HEK293 (cell line): ENCODE measurements around the gene NFIX.

ENCODE experiments used
- KLF9 ChIP-seq: fragments of 450-650 bp; formaldehyde crosslinking; IDR thresholded peaks from 2 replicates; pipeline ENCODE4 v1.5.1; 2016; ENCODE audit warnings: missing biosample characterization, missing genetic modification characterization, low read depth
- SETDB1 ChIP-seq: IDR thresholded peaks from one replicate; pipeline ENCODE4 v1.6.1; 2017; ENCODE audit warnings: mild to moderate bottlenecking, low read length, moderate library complexity, mixed read lengths; ENCODE audit not compliant: insufficient read length
- ZEB2 ChIP-seq: fragments of 450-650 bp; formaldehyde crosslinking; IDR thresholded peaks from 2 replicates; pipeline ENCODE4 v1.5.1; 2016; ENCODE audit warnings: missing biosample characterization, missing genetic modification characterization
- ZNF157 ChIP-seq: fragments of 450-650 bp; formaldehyde crosslinking; IDR thresholded peaks from 2 replicates; pipeline ENCODE4 v1.5.1; 2016; ENCODE audit warnings: missing biosample characterization, missing genetic modification characterization
- ZNF16 ChIP-seq: fragments of 450-650 bp; formaldehyde crosslinking; IDR thresholded peaks from 2 replicates; pipeline ENCODE4 v1.5.1; 2016; ENCODE audit warnings: low read depth, missing biosample characterization, missing genetic modification characterization
- ZNF174 ChIP-seq: fragments of 450-650 bp; formaldehyde crosslinking; IDR thresholded peaks from 2 replicates; pipeline ENCODE4 v1.5.0; 2017; ENCODE audit warnings: missing biosample characterization, mild to moderate bottlenecking, missing genetic modification characterization
- ZNF184 ChIP-seq: fragments of 450-650 bp; IDR thresholded peaks from 2 replicates; pipeline ENCODE4 v1.5.1; 2018; ENCODE audit warnings: missing biosample characterization, mild to moderate bottlenecking, missing genetic modification characterization
- ZNF19 ChIP-seq: fragments of 450-650 bp; formaldehyde crosslinking; IDR thresholded peaks from 2 replicates; pipeline ENCODE4; 2016; ENCODE audit warnings: missing biosample characterization, missing genetic modification characterization, low read depth
- ZNF223 ChIP-seq: fragments of 450-650 bp; formaldehyde crosslinking; IDR thresholded peaks from 2 replicates; pipeline ENCODE4 v1.5.1; 2016; ENCODE audit warnings: missing biosample characterization, missing genetic modification characterization
- ZNF274 ChIP-seq, 2 experiments: fragments of 200-500 bp in 1 of 2; fragments of 450-650 bp in 1 of 2; sonication (Bioruptor generic) in 1 of 2; formaldehyde crosslinking in 1 of 2; IDR thresholded peaks; 2 replicates each; pipeline versions ENCODE4 v1.5.1 to v1.6.1; 2014 to 2016; ENCODE audit warnings: borderline replicate concordance in 1 of 2, inconsistent platforms in 1 of 2, low read length in 1 of 2, missing biosample characterization in 1 of 2, missing genetic modification characterization in 1 of 2
- ZNF37A ChIP-seq: fragments of 450-650 bp; IDR thresholded peaks from 2 replicates; pipeline ENCODE4 v1.5.1; 2018; ENCODE audit warnings: missing biosample characterization, missing genetic modification characterization
- ZNF501 ChIP-seq: fragments of 450-650 bp; formaldehyde crosslinking; IDR thresholded peaks from 2 replicates; pipeline ENCODE4 v1.5.1; 2016; ENCODE audit warnings: missing biosample characterization, missing genetic modification characterization
- ZNF530 ChIP-seq: fragments of 450-650 bp; formaldehyde crosslinking; IDR thresholded peaks from 2 replicates; pipeline ENCODE4 v1.5.1; 2016; ENCODE audit warnings: low read depth, missing biosample characterization, missing genetic modification characterization
- ZNF548 ChIP-seq: fragments of 450-650 bp; formaldehyde crosslinking; IDR thresholded peaks from 2 replicates; pipeline ENCODE4 v1.5.1; 2016; ENCODE audit warnings: missing biosample characterization, missing genetic modification characterization
- ZNF623 ChIP-seq: fragments of 450-650 bp; formaldehyde crosslinking; IDR thresholded peaks from 2 replicates; pipeline ENCODE4 v1.5.1; 2016; ENCODE audit warnings: missing biosample characterization, missing genetic modification characterization
- ZNF626 ChIP-seq: fragments of 450-650 bp; sonication (Bioruptor Pico); formaldehyde crosslinking; IDR thresholded peaks from 2 replicates; pipeline ENCODE4 v1.5.1; 2018; ENCODE audit warnings: missing biosample characterization, missing genetic modification characterization, inconsistent platforms
- ZNF837 ChIP-seq: fragments of 450-650 bp; formaldehyde crosslinking; IDR thresholded peaks from 2 replicates; pipeline ENCODE4 v1.5.1; 2016; ENCODE audit warnings: missing biosample characterization, missing genetic modification characterization
- ZSCAN23 ChIP-seq: fragments of 450-650 bp; formaldehyde crosslinking; IDR thresholded peaks from 2 replicates; pipeline ENCODE4 v1.5.1; 2016; ENCODE audit warnings: missing biosample characterization, missing genetic modification characterization
- TF ChIP-seq, protein P1 (sequence below): fragments of 450-650 bp; formaldehyde crosslinking; IDR thresholded peaks from 2 replicates; pipeline ENCODE4 v1.5.1; 2016; ENCODE audit warnings: missing biosample characterization, missing genetic modification characterization, borderline replicate concordance
- TF ChIP-seq, protein P2 (sequence below): fragments of 450-650 bp; formaldehyde crosslinking; IDR thresholded peaks from 2 replicates; pipeline ENCODE4 v1.5.0; 2017; ENCODE audit warnings: missing biosample characterization, missing genetic modification characterization, borderline replicate concordance
- TF ChIP-seq, protein P3 (sequence below): fragments of 450-650 bp; formaldehyde crosslinking; IDR thresholded peaks from 2 replicates; pipeline ENCODE4 v1.5.1; 2016; ENCODE audit warnings: missing biosample characterization, missing genetic modification characterization
- TF ChIP-seq, protein P4 (sequence below): fragments of 450-650 bp; formaldehyde crosslinking; IDR thresholded peaks from 2 replicates; pipeline ENCODE4 v1.5.1; 2016; ENCODE audit warnings: missing biosample characterization, missing genetic modification characterization
- TF ChIP-seq, protein P5 (sequence below): fragments of 450-650 bp; formaldehyde crosslinking; IDR thresholded peaks from 2 replicates; pipeline ENCODE4 v1.5.1; 2016; ENCODE audit warnings: missing biosample characterization, missing genetic modification characterization, low read depth
- TF ChIP-seq, protein P6 (sequence below): fragments of 450-650 bp; IDR thresholded peaks from 2 replicates; pipeline ENCODE4 v1.5.1; 2018; ENCODE audit warnings: missing biosample characterization, mild to moderate bottlenecking, missing genetic modification characterization
- TF ChIP-seq, protein P7 (sequence below): fragments of 450-650 bp; formaldehyde crosslinking; IDR thresholded peaks from 2 replicates; pipeline ENCODE4 v1.5.1; 2017; ENCODE audit warnings: missing biosample characterization, missing genetic modification characterization

NFIX gene

DNA sequence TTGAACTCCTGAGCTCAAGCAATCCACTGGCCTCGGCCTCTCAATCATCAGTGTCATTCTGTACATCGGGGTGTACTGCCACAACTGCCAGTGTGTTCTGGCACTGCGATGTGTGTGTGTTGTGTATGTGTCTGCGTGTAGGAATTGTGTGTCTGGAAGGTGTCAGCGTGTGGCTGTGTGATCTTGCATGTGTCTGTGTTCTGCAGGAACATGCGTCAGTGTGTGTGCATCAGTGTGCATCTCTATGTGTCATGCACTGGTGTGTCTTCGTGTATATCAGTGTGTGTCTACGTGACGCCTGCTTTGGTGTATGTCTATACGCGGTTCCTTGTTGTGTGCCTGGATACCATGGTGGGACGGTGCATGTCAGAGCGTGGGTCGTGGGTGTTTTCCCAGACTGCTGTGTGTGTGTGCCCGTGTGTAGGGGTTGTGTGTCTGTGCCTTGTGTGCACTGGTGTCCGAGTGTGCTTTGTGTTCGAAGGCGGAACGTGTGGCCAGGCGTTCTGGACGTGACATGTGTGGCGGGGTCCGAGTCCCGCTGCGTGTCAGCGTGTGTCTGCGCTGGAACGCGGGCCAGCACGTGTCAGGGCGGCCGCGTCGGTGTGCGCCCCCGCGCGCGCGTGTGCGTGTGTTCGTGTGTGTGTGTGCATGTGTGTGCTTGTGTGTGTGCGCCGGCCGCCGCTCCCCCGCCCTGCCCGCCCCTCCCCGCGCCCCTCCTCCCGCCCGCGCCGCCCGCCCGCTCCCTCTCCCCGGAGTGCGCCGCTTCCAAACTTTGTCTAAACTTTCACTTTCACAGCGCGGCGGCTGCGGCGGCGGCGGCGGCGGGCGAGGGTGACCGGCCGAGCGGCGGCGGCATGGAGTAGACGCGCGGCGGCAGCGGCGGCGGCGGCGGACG lies at the start of gene NFIX (continued):
- TF ChIP-seq, protein P1, sequence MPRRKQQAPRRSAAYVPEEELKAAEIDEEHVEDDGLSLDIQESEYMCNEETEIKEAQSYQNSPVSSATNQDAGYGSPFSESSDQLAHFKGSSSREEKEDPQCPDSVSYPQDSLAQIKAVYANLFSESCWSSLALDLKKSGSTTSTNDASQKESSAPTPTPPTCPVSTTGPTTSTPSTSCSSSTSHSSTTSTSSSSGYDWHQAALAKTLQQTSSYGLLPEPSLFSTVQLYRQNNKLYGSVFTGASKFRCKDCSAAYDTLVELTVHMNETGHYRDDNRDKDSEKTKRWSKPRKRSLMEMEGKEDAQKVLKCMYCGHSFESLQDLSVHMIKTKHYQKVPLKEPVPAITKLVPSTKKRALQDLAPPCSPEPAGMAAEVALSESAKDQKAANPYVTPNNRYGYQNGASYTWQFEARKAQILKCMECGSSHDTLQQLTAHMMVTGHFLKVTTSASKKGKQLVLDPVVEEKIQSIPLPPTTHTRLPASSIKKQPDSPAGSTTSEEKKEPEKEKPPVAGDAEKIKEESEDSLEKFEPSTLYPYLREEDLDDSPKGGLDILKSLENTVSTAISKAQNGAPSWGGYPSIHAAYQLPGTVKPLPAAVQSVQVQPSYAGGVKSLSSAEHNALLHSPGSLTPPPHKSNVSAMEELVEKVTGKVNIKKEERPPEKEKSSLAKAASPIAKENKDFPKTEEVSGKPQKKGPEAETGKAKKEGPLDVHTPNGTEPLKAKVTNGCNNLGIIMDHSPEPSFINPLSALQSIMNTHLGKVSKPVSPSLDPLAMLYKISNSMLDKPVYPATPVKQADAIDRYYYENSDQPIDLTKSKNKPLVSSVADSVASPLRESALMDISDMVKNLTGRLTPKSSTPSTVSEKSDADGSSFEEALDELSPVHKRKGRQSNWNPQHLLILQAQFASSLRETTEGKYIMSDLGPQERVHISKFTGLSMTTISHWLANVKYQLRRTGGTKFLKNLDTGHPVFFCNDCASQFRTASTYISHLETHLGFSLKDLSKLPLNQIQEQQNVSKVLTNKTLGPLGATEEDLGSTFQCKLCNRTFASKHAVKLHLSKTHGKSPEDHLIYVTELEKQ (tag by site-specific recombination) = no peak
- TF ChIP-seq ZSCAN23 (tag by site-specific recombination) (no peak), ZNF548 (tag by site-specific recombination) (no peak), ZNF19 (tag by site-specific recombination) (no peak), ZNF623 (tag by site-specific recombination) (no peak), ZNF157 (no peak), ZNF184 (tag by site-specific recombination) (no peak), ZNF837 (tag by site-specific recombination) (no peak), KLF9 (tag by site-specific recombination) (peak; percentile 79), ZNF37A (no peak), ZNF501 (tag by site-specific recombination) (0 out of 2 replicates have a peak, but pooled peaks have one; percentile 44), ZNF530 (tag by site-specific recombination) (no peak), ZNF223 (tag by site-specific recombination) (no peak), ZNF16 (tag by site-specific recombination) (no peak), ZEB2 (tag by site-specific recombination) (peak; percentile 69; the same call in 1 of the 2 replicates), ZNF174 (tag by site-specific recombination) (no peak), ZNF626 (tag by site-specific recombination) (no peak), ZNF274 (IDR thresholded peaks at IDR 0.05; ENCODE audit: low read length) (no peak), ZNF274 (tag by site-specific recombination; IDR thresholded peaks at IDR 0.05; ENCODE audit: borderline replicate concordance) (no peak), SETDB1 (no peak)
- TF ChIP-seq, protein P2, sequence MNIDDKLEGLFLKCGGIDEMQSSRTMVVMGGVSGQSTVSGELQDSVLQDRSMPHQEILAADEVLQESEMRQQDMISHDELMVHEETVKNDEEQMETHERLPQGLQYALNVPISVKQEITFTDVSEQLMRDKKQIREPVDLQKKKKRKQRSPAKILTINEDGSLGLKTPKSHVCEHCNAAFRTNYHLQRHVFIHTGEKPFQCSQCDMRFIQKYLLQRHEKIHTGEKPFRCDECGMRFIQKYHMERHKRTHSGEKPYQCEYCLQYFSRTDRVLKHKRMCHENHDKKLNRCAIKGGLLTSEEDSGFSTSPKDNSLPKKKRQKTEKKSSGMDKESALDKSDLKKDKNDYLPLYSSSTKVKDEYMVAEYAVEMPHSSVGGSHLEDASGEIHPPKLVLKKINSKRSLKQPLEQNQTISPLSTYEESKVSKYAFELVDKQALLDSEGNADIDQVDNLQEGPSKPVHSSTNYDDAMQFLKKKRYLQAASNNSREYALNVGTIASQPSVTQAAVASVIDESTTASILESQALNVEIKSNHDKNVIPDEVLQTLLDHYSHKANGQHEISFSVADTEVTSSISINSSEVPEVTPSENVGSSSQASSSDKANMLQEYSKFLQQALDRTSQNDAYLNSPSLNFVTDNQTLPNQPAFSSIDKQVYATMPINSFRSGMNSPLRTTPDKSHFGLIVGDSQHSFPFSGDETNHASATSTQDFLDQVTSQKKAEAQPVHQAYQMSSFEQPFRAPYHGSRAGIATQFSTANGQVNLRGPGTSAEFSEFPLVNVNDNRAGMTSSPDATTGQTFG (tag by site-specific recombination) = no peak; the same call in 1 of the 2 replicates
- TF ChIP-seq, protein P3, sequence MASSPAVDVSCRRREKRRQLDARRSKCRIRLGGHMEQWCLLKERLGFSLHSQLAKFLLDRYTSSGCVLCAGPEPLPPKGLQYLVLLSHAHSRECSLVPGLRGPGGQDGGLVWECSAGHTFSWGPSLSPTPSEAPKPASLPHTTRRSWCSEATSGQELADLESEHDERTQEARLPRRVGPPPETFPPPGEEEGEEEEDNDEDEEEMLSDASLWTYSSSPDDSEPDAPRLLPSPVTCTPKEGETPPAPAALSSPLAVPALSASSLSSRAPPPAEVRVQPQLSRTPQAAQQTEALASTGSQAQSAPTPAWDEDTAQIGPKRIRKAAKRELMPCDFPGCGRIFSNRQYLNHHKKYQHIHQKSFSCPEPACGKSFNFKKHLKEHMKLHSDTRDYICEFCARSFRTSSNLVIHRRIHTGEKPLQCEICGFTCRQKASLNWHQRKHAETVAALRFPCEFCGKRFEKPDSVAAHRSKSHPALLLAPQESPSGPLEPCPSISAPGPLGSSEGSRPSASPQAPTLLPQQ (tag by site-specific recombination) = peak; percentile 66
- TF ChIP-seq, protein P4, sequence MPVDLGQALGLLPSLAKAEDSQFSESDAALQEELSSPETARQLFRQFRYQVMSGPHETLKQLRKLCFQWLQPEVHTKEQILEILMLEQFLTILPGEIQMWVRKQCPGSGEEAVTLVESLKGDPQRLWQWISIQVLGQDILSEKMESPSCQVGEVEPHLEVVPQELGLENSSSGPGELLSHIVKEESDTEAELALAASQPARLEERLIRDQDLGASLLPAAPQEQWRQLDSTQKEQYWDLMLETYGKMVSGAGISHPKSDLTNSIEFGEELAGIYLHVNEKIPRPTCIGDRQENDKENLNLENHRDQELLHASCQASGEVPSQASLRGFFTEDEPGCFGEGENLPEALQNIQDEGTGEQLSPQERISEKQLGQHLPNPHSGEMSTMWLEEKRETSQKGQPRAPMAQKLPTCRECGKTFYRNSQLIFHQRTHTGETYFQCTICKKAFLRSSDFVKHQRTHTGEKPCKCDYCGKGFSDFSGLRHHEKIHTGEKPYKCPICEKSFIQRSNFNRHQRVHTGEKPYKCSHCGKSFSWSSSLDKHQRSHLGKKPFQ (tag by site-specific recombination) = peak; percentile 93
- TF ChIP-seq, protein P5, sequence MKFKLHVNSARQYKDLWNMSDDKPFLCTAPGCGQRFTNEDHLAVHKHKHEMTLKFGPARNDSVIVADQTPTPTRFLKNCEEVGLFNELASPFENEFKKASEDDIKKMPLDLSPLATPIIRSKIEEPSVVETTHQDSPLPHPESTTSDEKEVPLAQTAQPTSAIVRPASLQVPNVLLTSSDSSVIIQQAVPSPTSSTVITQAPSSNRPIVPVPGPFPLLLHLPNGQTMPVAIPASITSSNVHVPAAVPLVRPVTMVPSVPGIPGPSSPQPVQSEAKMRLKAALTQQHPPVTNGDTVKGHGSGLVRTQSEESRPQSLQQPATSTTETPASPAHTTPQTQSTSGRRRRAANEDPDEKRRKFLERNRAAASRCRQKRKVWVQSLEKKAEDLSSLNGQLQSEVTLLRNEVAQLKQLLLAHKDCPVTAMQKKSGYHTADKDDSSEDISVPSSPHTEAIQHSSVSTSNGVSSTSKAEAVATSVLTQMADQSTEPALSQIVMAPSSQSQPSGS (tag by site-specific recombination) = no peak
- TF ChIP-seq, protein P6, sequence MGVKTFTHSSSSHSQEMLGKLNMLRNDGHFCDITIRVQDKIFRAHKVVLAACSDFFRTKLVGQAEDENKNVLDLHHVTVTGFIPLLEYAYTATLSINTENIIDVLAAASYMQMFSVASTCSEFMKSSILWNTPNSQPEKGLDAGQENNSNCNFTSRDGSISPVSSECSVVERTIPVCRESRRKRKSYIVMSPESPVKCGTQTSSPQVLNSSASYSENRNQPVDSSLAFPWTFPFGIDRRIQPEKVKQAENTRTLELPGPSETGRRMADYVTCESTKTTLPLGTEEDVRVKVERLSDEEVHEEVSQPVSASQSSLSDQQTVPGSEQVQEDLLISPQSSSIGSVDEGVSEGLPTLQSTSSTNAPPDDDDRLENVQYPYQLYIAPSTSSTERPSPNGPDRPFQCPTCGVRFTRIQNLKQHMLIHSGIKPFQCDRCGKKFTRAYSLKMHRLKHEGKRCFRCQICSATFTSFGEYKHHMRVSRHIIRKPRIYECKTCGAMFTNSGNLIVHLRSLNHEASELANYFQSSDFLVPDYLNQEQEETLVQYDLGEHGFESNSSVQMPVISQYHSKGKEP (tag by site-specific recombination) = no peak
- TF ChIP-seq, protein P7, sequence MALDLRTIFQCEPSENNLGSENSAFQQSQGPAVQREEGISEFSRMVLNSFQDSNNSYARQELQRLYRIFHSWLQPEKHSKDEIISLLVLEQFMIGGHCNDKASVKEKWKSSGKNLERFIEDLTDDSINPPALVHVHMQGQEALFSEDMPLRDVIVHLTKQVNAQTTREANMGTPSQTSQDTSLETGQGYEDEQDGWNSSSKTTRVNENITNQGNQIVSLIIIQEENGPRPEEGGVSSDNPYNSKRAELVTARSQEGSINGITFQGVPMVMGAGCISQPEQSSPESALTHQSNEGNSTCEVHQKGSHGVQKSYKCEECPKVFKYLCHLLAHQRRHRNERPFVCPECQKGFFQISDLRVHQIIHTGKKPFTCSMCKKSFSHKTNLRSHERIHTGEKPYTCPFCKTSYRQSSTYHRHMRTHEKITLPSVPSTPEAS = peak; percentile 100
